ENCODE measurements around the gene NSL1.
"Not testable (repeated sequence)": the region's sequence is repeated elsewhere in the genome, so short reads cannot be mapped to it uniquely, and the experiment has no call there.

The NSL1 gene

GRCh38 chr1:212782422-212783154 lies 9.0 kb downstream of the NSL1 start:
- DNase-seq (ENCODE audit: low read depth in 2 of 2), result no peak

DNA sequence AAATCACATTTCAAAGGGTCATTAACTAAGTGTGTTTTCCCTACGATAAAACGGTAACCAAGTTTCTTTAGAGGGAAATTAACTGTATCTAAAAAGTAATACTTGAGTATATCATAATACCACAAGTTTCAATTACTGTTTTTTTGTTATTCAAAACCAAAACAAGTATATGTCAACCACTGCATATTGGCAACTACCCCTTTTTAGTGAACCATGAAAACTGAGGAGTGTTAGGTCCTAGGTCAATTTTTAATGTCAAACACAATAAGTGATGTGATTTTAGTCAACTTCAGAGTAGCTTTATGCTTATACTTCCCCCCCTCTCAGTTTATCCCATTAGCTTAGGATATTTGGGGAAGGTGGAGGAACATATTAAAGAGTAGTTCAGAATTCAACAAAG lies 10.4 kb downstream of the NSL1 start:
- no peak for DNase-seq (ENCODE audit: low read depth in 2 of 2)

GRCh38 chr1:212780759-212781158 lies 10.8 kb downstream of the NSL1 start:
- DNase-seq (ENCODE audit: low read depth in 2 of 2), result no peak

DNA sequence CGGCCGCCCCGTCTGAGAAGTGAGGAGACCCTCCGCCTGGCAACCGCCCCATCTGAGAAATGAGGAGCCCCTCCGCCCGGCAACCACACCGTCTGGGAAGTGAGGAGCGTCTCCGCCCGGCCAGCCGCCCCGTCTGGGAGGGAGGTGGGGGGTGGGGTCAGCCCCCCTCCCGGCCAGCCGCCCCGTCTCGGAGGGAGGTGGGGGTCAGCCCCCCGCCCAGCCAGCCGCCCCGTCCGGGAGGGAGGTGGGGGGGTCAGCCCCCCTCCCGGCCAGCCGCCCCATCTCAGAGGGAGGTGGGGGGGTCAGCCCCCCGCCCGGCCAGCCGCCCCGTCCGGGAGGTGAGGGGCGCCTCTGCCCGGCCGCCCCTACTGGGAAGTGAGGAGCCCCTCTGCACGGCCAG lies 12.5 kb downstream of the NSL1 start:
- DNase-seq (ENCODE audit: low read depth in 2 of 2), result not testable (repeated sequence)

DNA sequence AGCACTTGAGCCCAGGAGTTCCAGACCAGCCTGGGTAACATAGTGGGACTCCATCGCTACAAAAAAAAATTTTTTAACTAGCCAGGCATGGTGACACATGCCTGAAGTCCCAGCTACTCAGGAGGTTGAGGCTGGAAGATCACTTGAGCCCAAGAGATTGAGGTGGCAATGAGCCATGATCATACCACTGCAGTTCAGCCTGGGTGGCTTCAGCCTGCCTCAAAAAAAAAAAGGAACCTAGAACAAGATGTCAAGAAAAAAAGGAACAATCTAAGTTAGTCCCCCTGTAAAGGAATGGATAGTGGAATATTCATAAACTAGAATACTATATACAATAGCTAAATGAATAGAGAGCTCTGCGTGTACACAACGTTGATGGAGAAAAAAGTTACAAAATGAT lies 14.4 kb downstream of the NSL1 start:
- no peak for DNase-seq (ENCODE audit: low read depth in 2 of 2)

GRCh38 chr1:212775241-212775640 lies 16.3 kb downstream of the NSL1 start:
- DNase-seq (ENCODE audit: low read depth in 2 of 2), result no peak

DNA sequence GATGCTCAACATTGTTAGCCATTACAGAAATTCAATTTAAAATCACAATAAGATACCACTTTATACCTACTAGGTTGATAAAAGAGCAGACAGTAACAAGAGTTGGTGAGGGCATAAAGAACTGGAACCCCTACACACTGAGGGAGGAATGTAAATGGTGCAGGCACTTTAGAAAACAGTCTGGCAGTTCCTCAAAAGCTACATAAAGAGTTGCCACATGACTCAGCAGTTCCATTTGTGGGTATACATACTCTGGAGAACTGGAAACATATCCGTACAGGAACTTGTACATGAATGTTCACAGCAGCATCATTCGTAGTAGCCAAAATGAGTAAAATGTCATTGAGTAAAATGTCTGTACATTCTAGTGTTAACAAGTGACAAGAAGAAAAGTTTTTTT lies 17.0 kb downstream of the NSL1 start:
- DNase-seq (ENCODE audit: low read depth in 2 of 2), result no peak

DNA sequence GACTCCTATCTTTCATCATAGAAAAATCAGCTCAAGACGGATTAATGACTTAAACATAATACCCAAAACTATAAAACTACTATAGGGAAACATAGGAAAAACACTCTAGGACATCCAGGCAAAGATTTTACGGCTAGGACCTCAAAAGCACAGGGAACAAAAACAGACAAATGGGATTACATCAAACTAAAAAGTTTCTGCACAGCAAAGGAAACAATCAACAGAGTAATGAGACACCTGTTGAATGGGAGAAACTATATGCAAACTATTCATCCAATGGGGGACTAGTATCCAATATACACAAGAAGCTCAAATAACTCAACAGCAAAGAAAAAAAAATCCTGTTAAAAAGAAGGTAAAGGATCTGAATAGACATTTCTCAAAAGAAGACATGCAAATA lies 18.6 kb downstream of the NSL1 start:
- DNase-seq (ENCODE audit: low read depth in 2 of 2), result no peak

GRCh38 chr1:212771341-212771740 lies 20.2 kb downstream of the NSL1 start:
- no peak for DNase-seq (ENCODE audit: low read depth in 2 of 2)

DNA sequence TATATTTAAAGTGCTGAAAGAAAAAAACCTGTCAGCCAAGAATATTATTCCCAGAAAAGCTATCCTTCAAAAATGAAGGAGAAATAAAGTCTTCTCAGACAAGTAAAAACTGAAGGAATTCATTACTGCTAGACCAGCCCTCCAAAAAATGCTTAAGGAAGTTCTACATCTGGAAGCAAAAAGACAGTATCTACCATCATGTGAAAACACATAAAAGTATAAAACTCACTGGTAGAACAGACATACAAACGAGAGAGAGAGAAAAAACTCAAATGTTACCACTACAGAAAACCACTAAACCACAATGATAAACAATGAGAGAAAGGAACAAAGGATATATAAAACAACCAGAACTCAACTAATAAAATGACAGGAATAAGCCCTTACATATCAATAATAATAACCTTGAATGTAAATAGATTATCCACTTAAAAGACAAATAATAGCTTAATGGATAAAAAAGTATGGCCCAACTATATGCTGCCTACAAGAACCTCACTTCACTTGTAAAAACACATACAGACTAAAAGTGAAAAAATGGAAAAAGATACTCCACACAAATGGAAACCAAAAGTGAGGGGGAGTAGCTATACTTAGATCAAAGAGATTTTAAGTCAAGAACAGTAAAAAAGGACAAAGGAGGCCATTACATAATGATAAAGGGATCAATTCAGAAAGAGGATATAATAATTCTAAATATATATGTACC lies 22.0 kb downstream of the NSL1 start:
- DNase-seq (ENCODE audit: low read depth in 2 of 2), result no peak

DNA sequence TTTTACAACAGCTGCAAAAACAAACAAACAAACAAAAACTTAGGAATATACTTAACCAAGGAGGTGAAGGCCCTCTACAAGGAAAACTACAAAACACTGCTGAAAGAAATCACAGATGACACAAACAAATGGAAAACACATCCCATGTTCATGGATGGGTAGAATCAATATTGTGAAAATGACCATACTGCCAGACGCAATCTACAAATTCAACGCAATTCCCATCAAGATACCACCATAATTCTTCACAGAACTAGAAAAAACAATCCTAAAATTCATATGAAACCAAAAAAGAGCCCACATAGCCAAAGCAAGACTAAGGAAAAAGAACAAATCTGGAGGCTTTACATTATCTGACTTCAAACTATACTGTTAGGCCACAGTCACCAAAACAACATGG lies 24.8 kb downstream of the NSL1 start:
- not testable (repeated sequence) for DNase-seq (ENCODE audit: low read depth in 2 of 2)

DNA sequence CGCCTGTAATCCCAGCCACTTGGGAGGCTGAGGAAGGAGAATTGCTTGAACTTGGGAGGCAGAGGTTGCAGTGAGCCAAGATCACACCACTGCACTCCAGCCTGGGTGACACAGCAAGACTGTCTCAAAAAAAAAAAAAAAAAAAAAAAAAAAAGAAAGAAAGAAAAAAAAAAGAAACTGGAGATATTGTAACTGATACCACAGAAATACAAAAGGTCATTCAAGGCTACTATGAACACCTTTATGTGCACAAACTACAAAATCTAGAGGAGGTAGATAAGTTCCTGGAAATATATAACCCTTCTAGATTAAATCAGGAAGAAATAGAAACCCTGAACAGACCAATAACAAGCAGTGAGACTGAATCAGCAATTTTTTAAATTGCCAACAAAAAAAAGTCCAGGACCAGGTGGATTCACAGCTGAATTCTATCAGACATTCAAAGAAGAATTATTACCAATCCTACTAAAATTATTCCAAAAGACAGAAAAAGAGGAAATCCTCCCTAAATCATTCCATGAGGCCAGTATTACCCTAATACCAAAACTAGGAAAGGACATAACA lies 26.8 kb downstream of the NSL1 start:
- not testable (repeated sequence) for DNase-seq (ENCODE audit: low read depth in 2 of 2)

DNA sequence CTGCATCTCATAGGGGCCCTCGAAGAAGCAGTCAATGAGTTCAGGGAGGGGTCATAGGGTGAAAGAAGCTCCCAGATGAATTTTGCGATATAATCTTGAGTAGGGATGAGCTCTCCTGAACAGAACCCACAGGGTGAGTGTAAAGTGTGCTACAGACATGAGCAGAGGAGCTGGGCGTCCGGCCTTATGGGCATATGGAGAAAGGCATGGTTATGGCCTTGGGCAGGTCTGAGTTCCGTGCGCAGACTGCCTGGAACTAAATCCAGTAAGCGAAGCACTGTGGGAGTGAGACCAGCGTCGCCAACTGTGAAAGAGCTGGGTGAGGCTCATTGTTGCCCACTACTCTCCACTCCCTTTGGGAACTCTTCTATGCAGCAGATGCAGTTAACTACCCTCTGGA lies 28.7 kb downstream of the NSL1 start:
- DNase-seq (ENCODE audit: low read depth in 2 of 2), result no peak

DNA sequence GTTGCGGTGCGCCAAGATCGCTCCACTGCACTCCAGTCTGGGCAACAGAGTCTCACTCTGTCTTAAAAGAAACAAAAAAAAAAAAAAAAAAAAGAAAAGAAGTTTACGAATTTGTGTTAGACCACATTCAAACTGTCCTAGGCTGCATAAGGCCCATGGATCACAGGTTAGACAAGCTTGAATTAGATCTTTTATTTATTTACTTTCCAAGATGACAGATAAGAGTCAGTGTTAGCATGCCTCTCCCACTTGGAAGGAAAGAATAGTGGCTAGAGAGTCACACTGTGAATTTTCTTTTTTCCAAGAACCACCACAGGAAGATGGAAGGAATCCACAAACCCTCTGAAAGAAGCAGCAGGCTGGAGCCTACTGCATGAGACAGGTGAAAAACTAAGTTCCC lies 29.3 kb downstream of the NSL1 start:
- no peak for DNase-seq (ENCODE audit: low read depth in 2 of 2)

DNA sequence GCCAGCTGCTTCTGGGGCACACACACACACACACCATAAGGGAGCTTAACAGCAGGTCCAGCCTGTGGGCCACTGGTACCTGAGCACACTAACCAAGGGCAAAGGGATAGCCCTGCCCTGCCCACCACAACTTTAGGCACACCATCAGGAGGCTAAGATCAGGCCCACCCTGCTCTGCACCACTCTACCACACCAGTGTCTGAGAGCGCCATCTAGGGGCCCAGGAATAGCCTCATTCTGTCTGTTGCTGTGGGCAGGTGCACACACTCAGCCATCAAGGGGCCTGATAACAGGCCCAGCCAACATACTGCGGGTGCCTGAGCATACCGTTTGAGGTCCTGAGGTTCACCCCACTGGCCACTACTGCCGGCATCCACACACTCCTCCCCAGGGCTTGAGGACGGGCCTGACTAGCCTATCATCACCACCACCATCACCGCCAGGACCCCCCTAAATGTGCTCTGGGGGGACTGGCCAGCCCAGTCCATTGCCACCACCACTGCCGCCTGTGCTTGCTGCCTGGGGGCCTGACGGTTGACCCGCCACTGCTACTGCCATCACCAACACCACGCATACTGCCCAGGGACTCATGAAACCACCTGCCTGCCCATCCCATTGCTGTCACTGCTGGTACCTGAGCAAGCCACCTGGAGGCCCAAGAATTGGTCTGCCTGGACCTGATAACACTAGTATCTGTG lies 31.3 kb downstream of the NSL1 start:
- peak in 1 of 2 donors; percentile 26 for DNase-seq (ENCODE audit: low read depth in 2 of 2)

DNA sequence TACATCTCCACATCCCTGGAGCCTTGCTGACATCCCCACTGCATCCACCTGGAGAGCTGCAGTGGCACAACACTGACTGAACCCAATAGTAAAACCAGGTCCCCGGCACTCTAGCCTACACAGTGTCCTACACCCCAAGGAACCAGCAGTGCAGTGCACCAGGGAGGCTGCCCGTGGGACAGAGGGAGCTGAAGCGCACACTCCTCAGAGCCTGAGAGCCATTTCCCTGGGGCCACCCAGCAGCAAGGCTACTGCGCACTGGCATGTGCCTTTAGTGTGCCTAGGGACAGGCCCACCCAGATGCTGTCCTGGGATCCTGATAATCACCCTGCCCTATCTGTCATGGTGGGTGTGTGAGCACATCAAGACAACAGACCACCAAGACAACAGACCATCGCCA lies 31.9 kb downstream of the NSL1 start:
- DNase-seq (ENCODE audit: low read depth in 2 of 2), result no peak

DNA sequence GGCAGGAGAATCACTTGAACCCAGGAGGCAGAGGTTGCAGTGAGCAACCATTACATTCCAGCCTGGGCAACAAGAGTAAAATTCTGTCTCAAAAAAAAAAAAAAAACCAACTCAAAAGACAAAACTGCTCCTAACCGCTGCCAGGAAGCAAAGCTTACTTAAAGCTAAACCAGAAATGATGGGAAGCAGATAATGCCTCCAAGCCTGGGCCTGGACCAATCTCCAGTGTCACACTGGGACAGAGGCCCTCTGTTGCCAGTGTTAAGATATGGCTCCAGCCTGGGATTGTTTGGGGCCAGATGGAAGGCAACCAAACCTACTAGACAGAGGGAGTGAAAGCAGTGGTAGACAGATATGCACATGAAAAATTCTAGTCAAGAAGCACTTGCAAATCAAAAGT lies 36.9 kb downstream of the NSL1 start:
- no peak for DNase-seq (ENCODE audit: low read depth in 2 of 2)

DNA sequence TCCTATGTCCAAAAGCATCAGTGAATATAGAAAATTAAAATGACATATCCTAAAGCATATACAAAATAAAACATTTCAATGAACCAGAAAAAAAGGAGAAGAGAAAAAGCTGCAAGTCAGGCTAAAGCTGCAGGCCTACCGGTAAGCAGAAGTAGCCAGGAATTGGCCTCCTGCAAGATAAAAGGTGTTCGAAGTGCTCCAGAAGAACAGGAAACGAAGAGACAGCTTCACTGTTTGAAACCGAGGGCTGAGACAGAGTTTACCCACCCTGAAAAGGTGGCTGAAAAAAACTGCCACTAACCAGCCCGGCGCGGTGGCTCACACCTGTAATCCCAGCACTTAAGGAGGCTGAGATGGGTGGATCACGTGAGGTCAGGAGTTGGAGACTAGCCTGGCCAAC lies 37.4 kb downstream of the NSL1 start:
- no peak for DNase-seq (ENCODE audit: low read depth in 2 of 2)

DNA sequence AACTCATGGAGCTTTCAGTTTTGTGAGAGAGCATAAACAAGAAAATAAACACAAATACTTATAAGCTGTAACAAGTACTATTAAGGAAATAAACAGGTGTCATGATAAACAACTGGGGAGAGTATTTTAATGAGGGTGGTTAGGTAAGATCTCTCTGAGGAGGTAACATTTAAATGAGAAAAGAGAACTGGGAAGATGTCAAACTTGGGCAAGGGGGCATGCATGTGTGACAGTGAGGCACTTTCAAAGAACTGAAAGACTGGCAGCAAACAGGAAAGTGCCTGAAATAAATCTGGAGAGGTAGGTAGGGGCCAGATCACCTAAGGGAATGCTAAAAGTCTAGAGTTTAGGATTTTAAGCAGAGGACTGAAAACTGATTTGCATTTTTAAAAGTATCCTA lies 37.8 kb downstream of the NSL1 start:
- DNase-seq (ENCODE audit: low read depth in 2 of 2), result no peak

DNA sequence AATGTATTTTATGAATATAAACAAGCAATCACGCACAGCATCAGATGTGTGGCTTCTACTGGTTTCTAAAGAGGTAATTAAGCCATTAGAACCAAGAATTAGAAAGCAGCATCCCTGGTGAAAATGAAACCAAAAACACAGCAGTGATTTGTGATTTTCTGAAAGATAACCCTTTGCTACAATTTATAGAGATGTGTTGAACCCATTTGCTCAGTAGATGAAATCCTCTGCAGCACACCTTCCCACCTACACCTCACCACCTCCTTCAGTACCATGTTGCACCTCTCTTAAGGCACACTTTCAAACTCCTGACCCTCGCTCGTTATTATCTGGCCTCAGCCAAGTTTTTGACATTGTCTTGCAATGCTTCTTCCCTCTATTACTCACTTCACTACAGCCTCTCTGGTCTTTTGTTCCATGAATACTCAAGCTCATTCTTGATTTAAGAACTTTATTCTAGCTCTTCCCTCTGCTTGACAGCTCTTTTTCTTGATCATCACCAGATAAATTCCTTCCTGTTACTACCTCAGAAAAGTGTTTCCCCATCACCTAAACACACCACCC lies 38.6 kb downstream of the NSL1 start:
- no peak for DNase-seq (ENCODE audit: low read depth in 2 of 2)

DNA sequence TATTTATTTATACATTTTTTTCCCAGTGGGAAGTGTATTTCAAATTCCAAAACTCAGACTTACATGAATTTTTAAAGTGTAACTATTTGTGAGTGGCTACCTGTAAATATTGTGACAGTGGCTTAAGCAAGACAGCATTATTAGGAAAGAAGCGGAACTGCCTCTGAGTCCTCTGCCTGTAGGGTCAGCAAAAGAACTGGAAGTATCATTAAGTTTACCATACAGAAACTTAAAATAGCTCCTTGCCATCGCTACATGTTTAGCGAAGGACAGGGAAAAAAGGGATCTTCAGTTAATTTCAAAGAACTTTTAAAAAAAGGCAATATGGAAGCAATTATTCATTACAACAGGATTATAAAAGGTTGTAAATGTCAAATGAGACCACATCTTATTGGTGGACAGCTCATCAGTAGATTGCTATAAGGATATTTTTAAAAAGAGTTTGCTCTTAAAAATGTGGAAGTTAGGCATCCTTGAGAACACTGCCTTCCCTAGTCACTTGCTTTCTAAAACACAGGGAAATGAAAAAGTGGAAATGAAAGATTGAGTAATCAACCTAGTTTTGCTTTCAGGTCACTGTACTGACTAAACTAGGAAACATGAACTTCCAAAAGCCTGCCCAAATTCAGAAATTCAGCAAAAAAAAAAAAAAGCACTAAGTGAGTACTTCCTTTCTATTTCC lies 39.2 kb downstream of the NSL1 start:
- DNase-seq (ENCODE audit: low read depth in 2 of 2), result no peak

All from stimulated activated CD8-positive, alpha-beta memory T cell treated with anti-CD3 and anti-CD28 coated beads, Interleukin-7, amount 100 ng/mL, for 4 hours (primary cell).